Measurements from ENCODE around the gene SH3RF3. TPM values are rescaled to one million over a fixed set of nuclear protein-coding genes. Genes with fewer than 3 reads are reported as not detected.

Gene SH3RF3
- total RNA-seq, 2 donors from 2014 or later = 1.3 to 2.5 TPM

DNA sequence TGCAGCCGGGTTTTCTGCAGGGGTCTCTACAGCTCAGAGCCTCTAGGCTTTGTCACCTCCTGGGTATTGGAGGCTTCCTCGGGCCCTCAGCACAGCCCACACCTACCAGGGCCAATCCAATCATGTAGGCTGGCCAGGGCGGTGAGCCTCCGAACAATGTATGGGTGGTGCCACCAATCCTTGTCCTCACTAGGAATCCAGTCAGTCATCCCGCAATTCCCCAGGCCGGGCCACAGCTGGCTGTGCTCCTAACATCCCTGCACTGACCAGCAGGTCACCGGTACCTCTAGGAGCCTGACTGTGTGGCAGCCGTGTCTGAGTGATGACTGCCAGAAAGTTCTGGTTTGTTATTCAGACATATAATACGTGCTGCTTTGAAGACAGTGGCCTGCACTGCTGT, 129.4 kb downstream of the SH3RF3 start:
- Histone ChIP-seq H3K4me3 (no peak overlapping the region), H3K9ac (ENCODE audit: low read depth in 2 of 2, low read length in 2 of 2) (no peak overlapping the region), H3K27ac (no peak overlapping the region), H3K27me3 (no peaks in the 10 kb centered on the region), H3K4me1 (no peaks in the 10 kb centered on the region), H3K9me3 (no peaks in the 10 kb centered on the region), H3K36me3 (no peaks in the 10 kb centered on the region)
- intact Hi-C loops (cut with DNase I) = no loop called here
- TF ChIP-seq, protein P1, sequence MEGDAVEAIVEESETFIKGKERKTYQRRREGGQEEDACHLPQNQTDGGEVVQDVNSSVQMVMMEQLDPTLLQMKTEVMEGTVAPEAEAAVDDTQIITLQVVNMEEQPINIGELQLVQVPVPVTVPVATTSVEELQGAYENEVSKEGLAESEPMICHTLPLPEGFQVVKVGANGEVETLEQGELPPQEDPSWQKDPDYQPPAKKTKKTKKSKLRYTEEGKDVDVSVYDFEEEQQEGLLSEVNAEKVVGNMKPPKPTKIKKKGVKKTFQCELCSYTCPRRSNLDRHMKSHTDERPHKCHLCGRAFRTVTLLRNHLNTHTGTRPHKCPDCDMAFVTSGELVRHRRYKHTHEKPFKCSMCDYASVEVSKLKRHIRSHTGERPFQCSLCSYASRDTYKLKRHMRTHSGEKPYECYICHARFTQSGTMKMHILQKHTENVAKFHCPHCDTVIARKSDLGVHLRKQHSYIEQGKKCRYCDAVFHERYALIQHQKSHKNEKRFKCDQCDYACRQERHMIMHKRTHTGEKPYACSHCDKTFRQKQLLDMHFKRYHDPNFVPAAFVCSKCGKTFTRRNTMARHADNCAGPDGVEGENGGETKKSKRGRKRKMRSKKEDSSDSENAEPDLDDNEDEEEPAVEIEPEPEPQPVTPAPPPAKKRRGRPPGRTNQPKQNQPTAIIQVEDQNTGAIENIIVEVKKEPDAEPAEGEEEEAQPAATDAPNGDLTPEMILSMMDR (IDR thresholded peaks at IDR 0.05) = no peak
- DNase-seq = no peak

DNA sequence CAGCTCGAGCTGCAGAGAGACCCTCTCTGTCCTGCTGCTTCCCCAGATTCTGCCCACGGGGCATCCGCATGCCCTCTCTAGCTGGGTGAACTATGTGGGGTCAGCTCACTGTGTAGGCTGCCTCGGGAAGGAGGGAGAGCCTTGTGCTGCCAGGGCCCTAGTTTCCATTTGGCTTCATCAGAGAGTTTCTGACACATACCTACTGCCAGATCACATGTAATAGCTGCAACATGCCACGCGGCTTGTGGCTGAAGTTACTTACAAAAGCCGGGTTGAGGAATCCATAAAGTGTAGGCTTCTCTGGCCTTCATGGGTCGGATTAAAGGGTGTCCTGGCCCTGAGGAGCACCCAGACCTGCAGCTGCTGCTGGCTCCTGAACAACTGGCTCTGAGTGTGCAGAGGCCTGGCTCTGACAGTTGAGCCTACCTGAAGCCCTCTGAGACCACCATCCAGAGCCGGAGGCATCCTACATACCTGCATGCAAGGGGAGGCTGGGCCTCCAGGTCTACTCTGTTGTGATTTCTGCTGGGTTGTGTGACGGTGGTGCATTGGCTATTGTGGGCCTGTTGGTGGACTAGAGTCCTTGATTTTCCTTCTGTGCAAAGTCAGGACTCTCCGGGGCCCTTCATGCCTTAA, 130.0 kb downstream of the SH3RF3 start:
- Histone ChIP-seq H3K9me3 (no peaks in the 10 kb centered on the region), H3K27ac (no peak overlapping the region), H3K4me1 (no peaks in the 10 kb centered on the region), H3K36me3 (no peaks in the 10 kb centered on the region), H3K27me3 (no peaks in the 10 kb centered on the region), H3K9ac (ENCODE audit: low read depth in 2 of 2, low read length in 2 of 2) (no peak overlapping the region), H3K4me3 (no peak overlapping the region)
- intact Hi-C loops (cut with DNase I) = no loop called here
- TF ChIP-seq, protein P1 (IDR thresholded peaks at IDR 0.05) = no peak
- DNase-seq = no peak

DNA sequence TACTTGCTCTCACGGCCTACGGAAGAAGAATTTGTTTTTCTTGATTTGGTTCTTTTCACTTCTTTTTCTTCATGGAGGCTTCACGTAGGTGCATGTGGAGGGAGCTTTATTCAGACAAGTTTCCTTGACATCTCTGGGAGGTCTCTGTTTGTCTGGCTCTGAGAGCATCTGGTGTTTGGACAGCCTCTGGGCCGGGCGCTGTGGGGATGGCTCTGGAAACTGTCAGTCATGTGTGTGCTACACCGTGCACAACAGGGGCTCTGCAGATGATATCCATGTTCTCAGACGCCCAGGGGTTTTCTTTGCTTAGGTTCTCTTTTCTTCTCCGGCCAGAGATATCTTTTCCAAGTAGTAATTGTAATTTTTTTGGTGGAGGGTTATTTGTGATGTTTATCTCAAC, 130.7 kb downstream of the SH3RF3 start:
- TF ChIP-seq, protein P1 (IDR thresholded peaks at IDR 0.05) = no peak
- no peak overlapping the region for H3K9ac ChIP-seq (ENCODE audit: low read depth in 2 of 2, low read length in 2 of 2)
- no peak overlapping the region for H3K27ac ChIP-seq
- intact Hi-C loops (cut with DNase I) = no loop called here
- H3K27me3 ChIP-seq = no peaks in the 10 kb centered on the region
- H3K9me3 ChIP-seq = no peaks in the 10 kb centered on the region
- H3K36me3 ChIP-seq = no peaks in the 10 kb centered on the region
- no peak for DNase-seq
- no peaks in the 10 kb centered on the region for H3K4me1 ChIP-seq
- no peak overlapping the region for H3K4me3 ChIP-seq

DNA sequence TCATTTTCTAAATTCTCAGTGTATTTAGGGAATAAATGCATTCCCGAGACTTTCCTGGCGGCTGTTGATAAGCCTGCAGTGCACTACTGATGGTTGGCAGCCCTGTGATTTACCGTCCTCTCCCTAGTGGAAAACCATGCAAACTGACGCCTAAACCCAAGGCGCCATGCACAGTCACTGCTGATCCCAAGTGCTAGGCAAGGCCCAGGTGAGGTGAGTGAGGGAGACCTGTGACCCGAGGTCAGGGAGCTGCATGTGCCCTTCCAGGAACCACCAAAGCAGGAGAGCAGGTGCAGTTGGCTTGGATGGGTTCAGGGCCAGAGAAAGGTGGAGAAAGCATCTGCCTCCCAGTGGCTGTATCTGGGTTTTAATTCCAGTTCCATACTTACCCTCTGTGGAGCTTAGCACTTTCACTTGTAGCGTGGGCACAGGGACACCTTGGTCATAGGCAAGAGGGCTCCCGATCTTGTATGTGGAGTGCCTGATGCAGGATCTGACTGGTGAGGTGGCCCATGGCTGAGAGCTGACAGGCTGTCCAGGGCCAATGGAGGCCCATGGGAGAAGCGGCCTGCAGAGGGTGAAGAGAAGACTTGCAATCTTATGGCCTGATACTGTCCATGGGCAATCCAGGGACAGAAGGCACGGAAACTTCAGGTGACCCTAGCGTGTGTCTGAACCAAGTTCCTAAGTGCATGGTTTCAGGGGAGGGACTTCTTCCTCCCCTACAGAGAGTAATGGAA, 131.3 kb downstream of the SH3RF3 start:
- Histone ChIP-seq H3K9ac (ENCODE audit: low read depth in 2 of 2, low read length in 2 of 2) (no peak overlapping the region), H3K27me3 (no peaks in the 10 kb centered on the region), H3K4me1 (no peaks in the 10 kb centered on the region), H3K27ac (no peak overlapping the region), H3K4me3 (no peak overlapping the region), H3K36me3 (no peaks in the 10 kb centered on the region), H3K9me3 (no peaks in the 10 kb centered on the region)
- TF ChIP-seq, protein P1 (IDR thresholded peaks at IDR 0.05) = no peak
- intact Hi-C loops (cut with DNase I) = no loop called here
- no peak for DNase-seq

DNA sequence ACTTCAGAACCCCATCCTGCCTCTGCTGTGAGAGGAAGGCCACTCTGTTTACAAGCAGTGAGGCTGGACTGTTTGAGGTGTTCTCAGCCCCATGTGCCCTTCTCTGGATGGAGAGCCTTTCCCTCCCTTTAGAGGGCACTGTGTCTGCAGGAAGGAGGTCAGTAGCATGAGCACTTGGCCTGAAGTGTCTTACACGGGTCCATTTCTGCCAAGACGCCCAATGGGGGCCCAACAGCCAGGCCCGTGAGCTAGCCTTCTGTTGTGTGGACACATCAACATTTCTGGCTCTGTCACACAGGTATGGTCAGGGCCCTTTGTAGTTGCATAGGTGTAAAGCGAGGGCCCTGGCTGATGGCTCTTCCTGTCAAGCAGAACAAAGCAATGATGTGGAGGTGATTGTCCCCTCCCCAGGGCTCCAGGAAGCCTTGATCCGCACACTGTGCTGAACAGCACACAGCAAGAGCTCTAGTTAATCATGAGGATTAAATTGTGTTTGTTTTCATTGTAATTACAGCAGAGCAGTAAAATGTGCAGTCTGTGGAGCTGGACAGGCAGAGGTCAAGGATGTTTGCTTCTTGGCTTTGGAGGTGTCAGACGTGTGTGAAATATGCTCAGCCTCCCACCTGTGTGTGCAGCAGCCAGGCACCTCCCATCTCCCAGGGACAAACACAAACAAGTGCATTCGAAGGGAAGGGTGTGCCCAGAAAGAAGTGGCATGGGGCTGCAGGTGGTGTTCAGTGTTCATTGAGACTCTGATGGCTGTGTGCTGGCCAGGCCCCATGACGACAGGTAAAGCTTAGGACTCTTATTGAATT, 132.1 kb downstream of the SH3RF3 start:
- H3K27ac ChIP-seq = no peak overlapping the region
- DNase-seq = peak; percentile 40
- intact Hi-C loops (cut with DNase I) = no loop called here
- H3K4me3 ChIP-seq = no peak overlapping the region
- no peaks in the 10 kb centered on the region for H3K27me3 ChIP-seq
- TF ChIP-seq, protein P1 (IDR thresholded peaks at IDR 0.05) = no peak
- no peaks in the 10 kb centered on the region for H3K4me1 ChIP-seq
- H3K9me3 ChIP-seq = no peaks in the 10 kb centered on the region
- H3K9ac ChIP-seq (ENCODE audit: low read depth in 2 of 2, low read length in 2 of 2) = no peak overlapping the region
- no peaks in the 10 kb centered on the region for H3K36me3 ChIP-seq
